ENCODE measurements around the gene GTPBP6. TPM values are rescaled to one million over a fixed set of nuclear protein-coding genes. Genes with fewer than 3 reads are reported as not detected.

GTPBP6 gene
- total and polyA plus RNA-seq, 2 experiments from 2014 or later: 41.4 to 66.8 TPM

DNA sequence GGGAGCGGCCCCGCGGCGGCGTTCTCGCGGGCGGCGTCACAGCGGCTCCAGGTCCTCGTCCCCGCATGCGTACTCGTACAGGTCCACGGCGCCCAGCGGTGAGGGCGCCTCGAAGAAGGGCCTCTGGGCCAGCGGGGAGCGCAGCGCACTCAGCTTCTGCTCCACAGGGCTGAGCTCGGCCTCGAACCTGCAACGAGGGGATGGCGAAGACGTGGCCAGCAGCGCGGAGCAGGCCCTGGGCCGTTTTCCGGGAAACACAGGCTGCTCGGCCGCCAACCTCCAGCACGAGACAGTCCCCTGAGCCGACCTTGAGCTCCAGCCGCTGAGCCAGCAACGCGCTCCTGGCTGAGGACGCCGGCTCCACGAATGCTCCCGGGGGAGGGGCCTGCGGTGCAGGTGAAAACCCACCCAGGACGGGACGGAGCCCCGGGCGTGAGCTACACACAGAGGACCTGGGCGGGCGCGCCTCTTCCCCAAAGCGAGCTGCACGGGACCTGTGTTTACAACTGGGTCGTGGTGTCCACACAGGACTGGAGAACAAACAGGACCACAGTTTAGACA lies 15.8 kb upstream of the GTPBP6 start:
- Mint-ChIP-seq H3K27me3 (ENCODE audit: insufficient read depth, low read depth, poor library complexity) (peaks cover 24% of the 10 kb centered on the region), H3K36me3 (ENCODE audit: low read depth) (peaks cover 36% of the 10 kb centered on the region), H3K9me3 (peaks cover 35% of the 10 kb centered on the region), H3K4me3 (no peak overlapping the region), H3K27ac (no peak overlapping the region), H3K4me1 (peaks cover 3% of the 10 kb centered on the region; the same call in 1 of the 3 replicates)
- H3K36me3 ChIP-seq (ENCODE audit: insufficient read depth): no peaks in the 10 kb centered on the region
- DNase-seq (ENCODE audit: low spot score) (no peak), ATAC-seq (no peak)
- 0 out of 2 replicates have a peak, but pooled peaks cover 2% of the 10 kb centered on the region for H3K27me3 ChIP-seq (ENCODE audit: insufficient read depth)
- no peaks in the 10 kb centered on the region for H3K9me2 ChIP-seq (ENCODE audit: insufficient read depth)
- H3K4me3 ChIP-seq: no peak overlapping the region
- H2AFZ ChIP-seq: no peak overlapping the region
- no peaks in the 10 kb centered on the region for H4K20me1 ChIP-seq (replicated peaks; ENCODE audit: insufficient read depth)
- no peaks in the 10 kb centered on the region for H3F3A ChIP-seq (replicated peaks; ENCODE audit: low read depth)
- TF ChIP-seq, protein P1, sequence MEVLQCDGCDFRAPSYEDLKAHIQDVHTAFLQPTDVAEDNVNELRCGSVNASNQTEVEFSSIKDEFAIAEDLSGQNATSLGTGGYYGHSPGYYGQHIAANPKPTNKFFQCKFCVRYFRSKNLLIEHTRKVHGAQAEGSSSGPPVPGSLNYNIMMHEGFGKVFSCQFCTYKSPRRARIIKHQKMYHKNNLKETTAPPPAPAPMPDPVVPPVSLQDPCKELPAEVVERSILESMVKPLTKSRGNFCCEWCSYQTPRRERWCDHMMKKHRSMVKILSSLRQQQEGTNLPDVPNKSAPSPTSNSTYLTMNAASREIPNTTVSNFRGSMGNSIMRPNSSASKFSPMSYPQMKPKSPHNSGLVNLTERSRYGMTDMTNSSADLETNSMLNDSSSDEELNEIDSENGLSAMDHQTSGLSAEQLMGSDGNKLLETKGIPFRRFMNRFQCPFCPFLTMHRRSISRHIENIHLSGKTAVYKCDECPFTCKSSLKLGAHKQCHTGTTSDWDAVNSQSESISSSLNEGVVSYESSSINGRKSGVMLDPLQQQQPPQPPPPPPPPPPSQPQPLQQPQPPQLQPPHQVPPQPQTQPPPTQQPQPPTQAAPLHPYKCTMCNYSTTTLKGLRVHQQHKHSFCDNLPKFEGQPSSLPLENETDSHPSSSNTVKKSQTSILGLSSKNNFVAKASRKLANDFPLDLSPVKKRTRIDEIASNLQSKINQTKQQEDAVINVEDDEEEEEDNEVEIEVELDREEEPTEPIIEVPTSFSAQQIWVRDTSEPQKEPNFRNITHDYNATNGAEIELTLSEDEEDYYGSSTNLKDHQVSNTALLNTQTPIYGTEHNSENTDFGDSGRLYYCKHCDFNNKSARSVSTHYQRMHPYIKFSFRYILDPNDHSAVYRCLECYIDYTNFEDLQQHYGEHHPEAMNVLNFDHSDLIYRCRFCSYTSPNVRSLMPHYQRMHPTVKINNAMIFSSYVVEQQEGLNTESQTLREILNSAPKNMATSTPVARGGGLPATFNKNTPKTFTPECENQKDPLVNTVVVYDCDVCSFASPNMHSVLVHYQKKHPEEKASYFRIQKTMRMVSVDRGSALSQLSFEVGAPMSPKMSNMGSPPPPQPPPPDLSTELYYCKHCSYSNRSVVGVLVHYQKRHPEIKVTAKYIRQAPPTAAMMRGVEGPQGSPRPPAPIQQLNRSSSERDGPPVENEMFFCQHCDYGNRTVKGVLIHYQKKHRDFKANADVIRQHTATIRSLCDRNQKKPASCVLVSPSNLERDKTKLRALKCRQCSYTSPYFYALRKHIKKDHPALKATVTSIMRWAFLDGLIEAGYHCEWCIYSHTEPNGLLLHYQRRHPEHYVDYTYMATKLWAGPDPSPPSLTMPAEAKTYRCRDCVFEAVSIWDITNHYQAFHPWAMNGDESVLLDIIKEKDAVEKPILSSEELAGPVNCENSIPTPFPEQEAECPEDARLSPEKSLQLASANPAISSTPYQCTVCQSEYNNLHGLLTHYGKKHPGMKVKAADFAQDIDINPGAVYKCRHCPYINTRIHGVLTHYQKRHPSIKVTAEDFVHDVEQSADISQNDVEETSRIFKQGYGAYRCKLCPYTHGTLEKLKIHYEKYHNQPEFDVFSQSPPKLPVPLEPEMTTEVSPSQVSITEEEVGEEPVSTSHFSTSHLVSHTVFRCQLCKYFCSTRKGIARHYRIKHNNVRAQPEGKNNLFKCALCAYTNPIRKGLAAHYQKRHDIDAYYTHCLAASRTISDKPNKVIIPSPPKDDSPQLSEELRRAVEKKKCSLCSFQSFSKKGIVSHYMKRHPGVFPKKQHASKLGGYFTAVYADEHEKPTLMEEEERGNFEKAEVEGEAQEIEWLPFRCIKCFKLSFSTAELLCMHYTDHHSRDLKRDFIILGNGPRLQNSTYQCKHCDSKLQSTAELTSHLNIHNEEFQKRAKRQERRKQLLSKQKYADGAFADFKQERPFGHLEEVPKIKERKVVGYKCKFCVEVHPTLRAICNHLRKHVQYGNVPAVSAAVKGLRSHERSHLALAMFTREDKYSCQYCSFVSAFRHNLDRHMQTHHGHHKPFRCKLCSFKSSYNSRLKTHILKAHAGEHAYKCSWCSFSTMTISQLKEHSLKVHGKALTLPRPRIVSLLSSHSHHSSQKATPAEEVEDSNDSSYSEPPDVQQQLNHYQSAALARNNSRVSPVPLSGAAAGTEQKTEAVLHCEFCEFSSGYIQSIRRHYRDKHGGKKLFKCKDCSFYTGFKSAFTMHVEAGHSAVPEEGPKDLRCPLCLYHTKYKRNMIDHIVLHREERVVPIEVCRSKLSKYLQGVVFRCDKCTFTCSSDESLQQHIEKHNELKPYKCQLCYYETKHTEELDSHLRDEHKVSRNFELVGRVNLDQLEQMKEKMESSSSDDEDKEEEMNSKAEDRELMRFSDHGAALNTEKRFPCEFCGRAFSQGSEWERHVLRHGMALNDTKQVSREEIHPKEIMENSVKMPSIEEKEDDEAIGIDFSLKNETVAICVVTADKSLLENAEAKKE (CRISPR knock-in tag; IDR thresholded peaks at IDR 0.05): no peak
- TF ChIP-seq JUNB (IDR thresholded peaks at IDR 0.05; ENCODE audit: unreplicated experiment) (no peak), ZNF114 (CRISPR knock-in tag; IDR thresholded peaks at IDR 0.05) (no peak), EZH2phosphoT487 (IDR thresholded peaks at IDR 0.05; ENCODE audit: unreplicated experiment) (no peak), POLR2AphosphoS5 (IDR thresholded peaks at IDR 0.05; ENCODE audit: low read depth) (no peak), STAT1 (IDR thresholded peaks at IDR 0.05; ENCODE audit: unreplicated experiment) (no peak), NANOG (IDR thresholded peaks at IDR 0.05; ENCODE audit: borderline replicate concordance) (no peak)
- H3K4me2 ChIP-seq: no peak overlapping the region
- 0 out of 2 replicates have a peak, but pooled peaks cover 2% of the 10 kb centered on the region for H3K79me2 ChIP-seq (replicated peaks; ENCODE audit: insufficient read depth)
- no peaks in the 10 kb centered on the region for H3K4me1 ChIP-seq (ENCODE audit: insufficient read depth)
- H3K27ac ChIP-seq (ENCODE audit: low read depth): no peak overlapping the region
